Retinal pigment epithelial cell (primary cell): ENCODE results near the gene LCP1.

Source experiments
- DNase-seq: peaks from one replicate; pipeline ENCODE4 v3.0.0-alpha.2; 2010; ENCODE audit warnings: low read depth
- H3K4me3 ChIP-seq: 2 replicates; pipeline ENCODE4 v1.5.1; 2011; ENCODE audit warnings: mild to moderate bottlenecking, low read length, control low read depth, moderate library complexity
- CTCF ChIP-seq: conservative IDR thresholded peaks from 2 replicates; pipeline ENCODE4 v1.5.1; 2011; ENCODE audit warnings: low read depth, low read length, control low read depth, inconsistent platforms

The LCP1 gene

GRCh38 chr13:46111151-46111550 lies 70.8 kb downstream of the LCP1 start:
- TF ChIP-seq CTCF, result no peak
- no peak for DNase-seq
- H3K4me3 ChIP-seq, result no peak overlapping the region

DNA sequence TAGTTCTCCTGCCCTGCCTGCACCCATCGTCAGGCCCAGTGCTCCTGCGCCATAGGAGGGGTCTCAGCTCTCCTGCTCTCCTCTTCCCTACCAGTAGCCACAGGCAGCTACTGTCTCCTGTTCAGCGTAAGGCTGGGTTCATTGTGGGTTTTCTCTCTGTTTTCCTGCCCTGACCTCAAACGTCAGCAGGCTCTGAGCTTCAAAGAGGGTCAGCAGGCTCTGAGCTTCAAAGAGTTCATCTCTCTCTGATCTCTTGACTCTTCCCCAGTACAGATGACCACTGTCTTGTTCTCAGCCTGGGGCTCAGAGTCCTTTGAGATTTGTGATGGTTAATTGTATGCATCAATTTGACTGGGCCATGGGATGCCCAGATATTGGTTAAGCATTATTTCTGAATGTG lies 72.5 kb downstream of the LCP1 start:
- H3K4me3 ChIP-seq, result no peak overlapping the region
- no peak for DNase-seq
- TF ChIP-seq CTCF, result no peak

DNA sequence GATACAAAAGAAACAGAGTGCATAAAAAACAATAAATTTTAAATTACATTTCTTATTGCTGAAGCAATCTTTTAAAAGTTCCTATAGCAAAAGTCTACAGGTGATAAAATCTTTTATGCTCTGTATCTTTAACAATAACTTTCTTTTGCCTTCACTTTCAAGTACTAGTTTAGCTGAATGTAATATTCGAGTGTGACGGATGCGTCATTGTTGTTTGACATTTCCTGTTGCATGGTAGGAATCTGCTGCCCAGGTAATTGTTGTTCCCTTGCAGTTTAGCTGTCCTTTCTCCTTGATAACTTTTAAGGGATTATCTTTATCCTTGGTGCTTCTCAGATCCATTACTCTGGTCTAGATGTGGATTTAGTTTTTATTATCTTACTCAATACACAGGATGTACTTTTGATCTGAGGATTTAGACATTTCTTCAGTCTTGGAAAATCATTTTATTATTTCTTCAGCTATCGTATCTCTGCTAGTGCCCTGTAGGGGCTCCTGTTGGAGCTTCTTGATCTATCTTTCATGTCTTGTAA lies 75.1 kb downstream of the LCP1 start:
- no peak for TF ChIP-seq CTCF
- no peak overlapping the region for H3K4me3 ChIP-seq
- DNase-seq, result no peak

DNA sequence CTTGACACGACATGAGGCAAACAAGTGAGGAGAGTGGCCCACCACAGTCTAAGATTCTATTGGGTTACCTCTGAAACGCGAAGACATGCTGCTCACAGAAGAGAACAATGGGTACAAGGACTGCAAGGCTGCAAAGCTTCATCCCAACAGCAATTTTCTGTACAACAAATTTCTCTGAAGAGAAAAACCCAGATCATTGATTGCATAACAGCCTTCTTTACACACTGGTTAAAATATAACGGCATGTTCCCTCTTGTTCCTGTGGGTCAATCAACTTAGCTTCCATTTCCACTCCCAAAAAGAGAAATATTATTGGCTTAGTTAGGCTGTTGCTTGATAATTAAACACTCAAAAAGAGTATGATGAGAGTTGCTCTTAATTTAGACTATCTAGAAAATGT lies 77.1 kb downstream of the LCP1 start, which contains the start of gene CPB2:
CPB2 (minus strand) TSS at position 166 of the 400 bp plus-strand sequence; CDS start at position 142, 24 bp downstream.
- DNase-seq, result no peak
- TF ChIP-seq CTCF, result no peak
- H3K4me3 ChIP-seq, result no peak within 1 kb of the TSS

- H3K4me3 ChIP-seq, result no peak overlapping the region
- TF ChIP-seq CTCF, result no peak
- no peak for DNase-seq
These were observed 78.9 kb downstream of the LCP1 start for GRCh38 chr13:46103037-46103436.

DNA sequence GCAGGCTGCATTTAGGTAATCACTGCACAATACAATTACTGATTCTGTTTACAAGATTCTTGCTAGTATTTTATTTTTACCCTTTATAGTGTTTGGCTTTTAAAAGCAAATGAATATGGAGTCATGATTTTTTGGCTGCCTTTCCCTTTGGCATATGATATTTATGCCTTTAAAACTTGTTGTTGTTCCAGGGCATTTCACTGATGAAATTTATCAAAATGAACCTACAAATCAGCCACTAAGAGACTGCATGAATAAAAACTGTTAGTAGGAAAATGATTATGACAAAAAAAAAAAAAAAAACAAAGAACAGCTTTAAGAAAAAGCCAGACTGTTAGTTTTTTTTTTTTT lies 79.7 kb downstream of the LCP1 start:
- TF ChIP-seq CTCF, result no peak
- no peak for DNase-seq
- H3K4me3 ChIP-seq, result no peak overlapping the region

DNA sequence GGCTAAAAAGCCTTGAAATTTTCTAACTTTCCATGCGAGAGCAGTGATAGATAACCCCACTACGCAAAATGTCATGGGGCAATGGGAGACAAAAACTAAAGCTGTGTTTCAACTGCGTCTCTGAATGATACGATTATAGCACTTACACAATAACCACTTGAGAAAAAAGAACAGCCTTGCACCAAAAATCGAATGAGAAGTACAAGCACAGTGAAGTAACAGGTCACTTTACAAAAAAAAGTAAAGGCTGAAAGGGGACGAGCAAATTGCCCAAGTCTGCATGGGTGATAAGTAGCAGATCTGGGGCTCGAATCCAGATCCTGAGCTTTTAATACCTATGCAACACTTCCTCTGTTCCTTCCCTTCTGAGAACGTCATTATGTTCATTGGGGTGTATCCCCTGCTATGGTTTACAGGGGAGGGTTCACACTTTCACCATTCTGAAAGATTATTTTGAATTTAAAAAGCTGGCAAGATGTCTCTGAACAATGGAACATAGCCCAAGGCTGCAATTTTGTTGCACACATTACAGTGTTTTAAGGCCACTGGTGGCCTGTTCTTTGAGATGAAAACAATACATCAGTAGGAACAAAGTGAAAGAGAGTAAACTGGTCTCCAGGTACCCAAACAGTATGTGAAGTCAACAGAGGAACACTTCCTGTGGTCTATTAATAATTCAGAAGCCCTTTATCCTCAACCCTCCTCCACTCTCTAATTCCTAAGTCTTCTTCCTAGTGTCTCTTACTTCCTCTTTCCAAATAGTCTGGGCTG lies 80.3 kb downstream of the LCP1 start:
- no peak for TF ChIP-seq CTCF
- no peak for DNase-seq
- H3K4me3 ChIP-seq, result no peak overlapping the region
